Spleen (tissue), 7 donors: ENCODE results near the gene PCDHGC4.

ENCODE experiments used
- POLR2A ChIP-seq, 3 donors: fragments of 450-650 bp; IDR thresholded peaks; one replicate each; pipeline ENCODE4 v1.5.1; 2017; ENCODE audit warnings: antibody characterized with exemption in 3 of 3, mild to moderate bottlenecking in 1 of 3
- POLR2AphosphoS5 ChIP-seq, 3 donors: sonication (generic); formaldehyde crosslinking; IDR thresholded peaks; one replicate each; pipeline ENCODE4 v1.5.1; 2017; ENCODE audit warnings: antibody characterized with exemption in 3 of 3
- TF ChIP-seq, protein P1 (sequence below), 11 experiments: fragments of 200-600 bp in 7 of 11; fragments of 450-650 bp in 4 of 11; sonication (generic) in 4 of 11; IDR thresholded peaks in 8 of 11; conservative IDR thresholded peaks in 3 of 11; 1 replicate in 7 of 11; 2 replicates in 4 of 11; pipeline versions ENCODE4 v1.4.0 to v1.8.0; 2016 to 2021; ENCODE audit warnings: antibody characterized with exemption in 11 of 11, inconsistent platforms in 4 of 11, mild to moderate bottlenecking in 1 of 11
- donor health status: DM: no; HTN: no; CAD: no; lungs with moderate emphysema.
- donor health status: DM: no; HTN: no; CAD: no.
- donor health status: DM: no; HTN: no; CAD: no.

DNA sequence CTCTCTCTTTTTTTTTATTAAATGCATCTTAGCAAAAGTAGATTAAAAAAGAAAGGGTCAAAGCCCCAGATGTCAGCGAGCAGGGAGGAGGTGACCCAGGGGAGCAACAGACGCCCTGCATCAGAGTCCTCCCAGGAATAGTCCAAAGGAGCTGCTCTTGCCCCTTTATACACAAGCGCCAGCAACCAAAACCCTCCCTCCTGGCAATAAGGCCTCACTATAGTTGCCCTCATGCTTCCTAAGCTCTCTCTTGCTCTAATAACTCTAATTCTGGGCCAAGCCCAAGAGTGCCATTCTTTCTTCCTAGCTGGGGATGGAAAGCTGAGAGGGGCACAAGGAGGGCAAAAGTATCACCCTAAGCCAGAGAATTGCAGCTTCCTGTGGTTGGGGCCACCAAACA, 30.3 kb downstream of the PCDHGC4 start:
- TF ChIP-seq POLR2AphosphoS5 (IDR thresholded peaks at IDR 0.05) (no peak), POLR2A (IDR thresholded peaks at IDR 0.05) (no peak)
- TF ChIP-seq, protein P1, sequence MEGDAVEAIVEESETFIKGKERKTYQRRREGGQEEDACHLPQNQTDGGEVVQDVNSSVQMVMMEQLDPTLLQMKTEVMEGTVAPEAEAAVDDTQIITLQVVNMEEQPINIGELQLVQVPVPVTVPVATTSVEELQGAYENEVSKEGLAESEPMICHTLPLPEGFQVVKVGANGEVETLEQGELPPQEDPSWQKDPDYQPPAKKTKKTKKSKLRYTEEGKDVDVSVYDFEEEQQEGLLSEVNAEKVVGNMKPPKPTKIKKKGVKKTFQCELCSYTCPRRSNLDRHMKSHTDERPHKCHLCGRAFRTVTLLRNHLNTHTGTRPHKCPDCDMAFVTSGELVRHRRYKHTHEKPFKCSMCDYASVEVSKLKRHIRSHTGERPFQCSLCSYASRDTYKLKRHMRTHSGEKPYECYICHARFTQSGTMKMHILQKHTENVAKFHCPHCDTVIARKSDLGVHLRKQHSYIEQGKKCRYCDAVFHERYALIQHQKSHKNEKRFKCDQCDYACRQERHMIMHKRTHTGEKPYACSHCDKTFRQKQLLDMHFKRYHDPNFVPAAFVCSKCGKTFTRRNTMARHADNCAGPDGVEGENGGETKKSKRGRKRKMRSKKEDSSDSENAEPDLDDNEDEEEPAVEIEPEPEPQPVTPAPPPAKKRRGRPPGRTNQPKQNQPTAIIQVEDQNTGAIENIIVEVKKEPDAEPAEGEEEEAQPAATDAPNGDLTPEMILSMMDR (IDR thresholded peaks at IDR 0.05 in 8 of 11, conservative IDR thresholded peaks at IDR 0.05 in 3 of 11): no peak
